Neuronal stem cell (in vitro differentiated cells): ENCODE measurements around the gene CGB1.

Experiments
- DNase-seq: peaks from one replicate; pipeline ENCODE4 v3.0.0-alpha.2; 2013; ENCODE audit warnings: low spot score
- H2AFZ ChIP-seq: one replicate; pipeline ENCODE4 v1.6.1; 2013; ENCODE audit warnings: mild to moderate bottlenecking, low read length, inconsistent platforms
- H2AK5ac ChIP-seq: 2 replicates; pipeline ENCODE4 v1.6.1; 2013; ENCODE audit warnings: low read depth, mild to moderate bottlenecking, inconsistent platforms, low read length, moderate library complexity, mixed read lengths
- H2BK120ac ChIP-seq: 2 replicates; pipeline ENCODE4 v1.6.1; 2013; ENCODE audit warnings: low read depth, mild to moderate bottlenecking, inconsistent platforms, low read length, moderate library complexity, mixed read lengths
- H2BK12ac ChIP-seq: one replicate; pipeline ENCODE4 v1.6.1; 2013; ENCODE audit warnings: low read length, inconsistent platforms
- H2BK15ac ChIP-seq: 2 replicates; pipeline ENCODE4 v1.6.1; 2013; ENCODE audit warnings: mild to moderate bottlenecking, low read length, inconsistent platforms, mixed read lengths
- H2BK5ac ChIP-seq: one replicate; pipeline ENCODE4 v1.6.1; 2013; ENCODE audit warnings: inconsistent platforms, mild to moderate bottlenecking, low read length, moderate library complexity
- H3K14ac ChIP-seq: one replicate; pipeline ENCODE4 v1.6.1; 2013; ENCODE audit warnings: low read length, inconsistent platforms
- H3K18ac ChIP-seq: 2 replicates; pipeline ENCODE4 v1.6.1; 2013; ENCODE audit warnings: low read length, inconsistent platforms
- H3K23ac ChIP-seq: 2 replicates; pipeline ENCODE4 v1.6.1; 2013; ENCODE audit warnings: low read depth, mild to moderate bottlenecking, mixed read lengths, low read length, inconsistent platforms; ENCODE audit not compliant: poor library complexity
- H3K27ac ChIP-seq: replicated peaks from 3 replicates; pipeline ENCODE4 v1.5.1; 2013; ENCODE audit warnings: low read length, inconsistent platforms
- H3K27me3 ChIP-seq, 3 experiments: 2 replicates each; pipeline ENCODE4 v1.6.1; 2013; ENCODE audit warnings: low read length in 3 of 3, mild to moderate bottlenecking in 2 of 3, inconsistent platforms in 1 of 3, low read depth in 1 of 3, mixed read lengths in 1 of 3, moderate library complexity in 1 of 3; ENCODE audit not compliant: control insufficient read depth in 3 of 3, insufficient read depth in 3 of 3
- H3K36me3 ChIP-seq, 2 donors: replicated peaks in 1 of 2; 2 replicates each; pipeline ENCODE4 v1.6.1; 2013; ENCODE audit warnings: low read length in 2 of 2; ENCODE audit not compliant: control insufficient read depth in 2 of 2, insufficient read depth in 2 of 2
- H3K4ac ChIP-seq: 2 replicates; pipeline ENCODE4 v1.6.1; 2013; ENCODE audit warnings: inconsistent platforms, mild to moderate bottlenecking, low read length, moderate library complexity
- H3K4me1 ChIP-seq, 2 donors: 1 replicate in 1 of 2; 2 replicates in 1 of 2; pipeline ENCODE4 v1.6.1; 2013; ENCODE audit warnings: low read length in 2 of 2, low read depth in 1 of 2; ENCODE audit not compliant: control insufficient read depth in 2 of 2, insufficient read depth in 1 of 2
- H3K4me2 ChIP-seq: one replicate; pipeline ENCODE4 v1.6.1; 2013; ENCODE audit warnings: mild to moderate bottlenecking, low read length, inconsistent platforms; ENCODE audit not compliant: insufficient read depth, poor library complexity, severe bottlenecking
- H3K4me3 ChIP-seq, 2 donors: 2 replicates each; pipeline ENCODE4 v1.5.1; 2013; ENCODE audit warnings: low read length in 2 of 2, mild to moderate bottlenecking in 2 of 2, inconsistent platforms in 1 of 2, moderate library complexity in 1 of 2
- H3K79me1 ChIP-seq: one replicate; pipeline ENCODE4 v1.6.1; 2013; ENCODE audit warnings: low read depth, mild to moderate bottlenecking, inconsistent platforms, low read length, moderate library complexity
- H3K9ac ChIP-seq: one replicate; pipeline ENCODE4 v1.6.1; 2013; ENCODE audit warnings: mild to moderate bottlenecking, low read depth, low read length, inconsistent platforms; ENCODE audit not compliant: poor library complexity
- H3K9me3 ChIP-seq, 2 donors: replicated peaks in 1 of 2; 2 replicates each; pipeline versions ENCODE3 to v1.6.1; 2013; ENCODE audit warnings: low read length in 2 of 2, mild to moderate bottlenecking in 2 of 2, inconsistent platforms in 1 of 2, low read depth in 1 of 2, mixed read lengths in 1 of 2, moderate library complexity in 1 of 2; ENCODE audit not compliant: control insufficient read depth in 2 of 2, insufficient read depth in 1 of 2
- H4K8ac ChIP-seq: one replicate; pipeline ENCODE4 v1.6.1; 2013; ENCODE audit warnings: low read depth, mild to moderate bottlenecking, inconsistent platforms, low read length, moderate library complexity
- H4K91ac ChIP-seq: one replicate; pipeline ENCODE4 v1.6.1; 2013; ENCODE audit warnings: low read length, low read depth, mild to moderate bottlenecking, inconsistent platforms; ENCODE audit not compliant: poor library complexity
- WGBS, 2 donors: extraction: QIAGEN DNeasy Blood & Tissue Kit; methylation state at CpG; one replicate each; pipeline ENCODE4 v1.1.7; 2013; ENCODE audit warnings: missing lambda C conversion rate in 2 of 2, mixed read lengths in 1 of 2; ENCODE audit not compliant: insufficient read length in 2 of 2, insufficient replicate concordance in 1 of 2; ENCODE audit errors: extremely low coverage in 2 of 2; 5-methylcytosine and 5-hydroxymethylcytosine counted together

CGB1 gene

GRCh38 chr19:48991873-48992580, 44.7 kb downstream of the CGB1 start:
- peak overlapping the region; percentile 78 for H2AFZ ChIP-seq

GRCh38 chr19:48991011-48991609, 45.6 kb downstream of the CGB1 start:
- peak overlapping the region; percentile 72 for H3K9ac ChIP-seq
- no peak overlapping the region for H3K4me2 ChIP-seq
- DNase-seq, result no peak
- H3K9me3 ChIP-seq, result no peaks in the 10 kb centered on the region
- H3K36me3 ChIP-seq, result peaks cover 9 to 33% of the 10 kb centered on the region in 2 donors
- H3K23ac ChIP-seq, result peak overlapping the region; percentile 69
- H3K14ac ChIP-seq, result no peak overlapping the region
- no peak overlapping the region for H3K27ac ChIP-seq
- H2AFZ ChIP-seq, result no peak overlapping the region
- no peaks in the 10 kb centered on the region for H3K27me3 ChIP-seq
- H2BK15ac ChIP-seq, result no peak overlapping the region
- H3K18ac ChIP-seq, result no peak overlapping the region
- peaks cover 7 to 14% of the 10 kb centered on the region in 2 donors for H3K4me1 ChIP-seq
- no peak overlapping the region for H2BK5ac ChIP-seq
- no peak overlapping the region for H3K4ac ChIP-seq
- peaks cover 11% of the 10 kb centered on the region for H3K79me1 ChIP-seq
- peak overlapping the region; percentile 29 for H2AK5ac ChIP-seq
- WGBS, 2 donors, result no CpG with 5 or more reads among the region's 22 CpGs
- H4K91ac ChIP-seq, result no peak overlapping the region
- peak overlapping the region in 1 of 2 donors; percentile 60 for H3K4me3 ChIP-seq
- no peak overlapping the region for H2BK12ac ChIP-seq
- H4K8ac ChIP-seq, result no peak overlapping the region
- H2BK120ac ChIP-seq, result peak overlapping the region; percentile 50

More at GRCh38 chr19:48991873-48992580, 44.7 kb downstream of the CGB1 start:
- Histone ChIP-seq H2BK15ac (no peak overlapping the region), H3K79me1 (peaks cover 12% of the 10 kb centered on the region), H3K9ac (no peak overlapping the region), H2AK5ac (peak overlapping the region; percentile 29), H2BK12ac (no peak overlapping the region), H3K36me3 (peaks cover 9 to 26% of the 10 kb centered on the region in 2 donors), H3K23ac (no peak overlapping the region), H3K4me1 (peaks cover 7 to 14% of the 10 kb centered on the region in 2 donors), H3K4me3 (peak overlapping the region; percentile 60 to 85), H3K27me3 (no peaks in the 10 kb centered on the region), H3K4ac (no peak overlapping the region), H2BK5ac (no peak overlapping the region), H2BK120ac (no peak overlapping the region), H3K27ac (peak overlapping the region; percentile 52), H3K18ac (peak overlapping the region; percentile 21), H3K9me3 (no peaks in the 10 kb centered on the region), H3K14ac (no peak overlapping the region), H4K8ac (no peak overlapping the region), H3K4me2 (peak overlapping the region; percentile 65), H4K91ac (no peak overlapping the region)
- no peak for DNase-seq
- WGBS, 2 donors, result no CpG with 5 or more reads among the region's 8 CpGs

DNA sequence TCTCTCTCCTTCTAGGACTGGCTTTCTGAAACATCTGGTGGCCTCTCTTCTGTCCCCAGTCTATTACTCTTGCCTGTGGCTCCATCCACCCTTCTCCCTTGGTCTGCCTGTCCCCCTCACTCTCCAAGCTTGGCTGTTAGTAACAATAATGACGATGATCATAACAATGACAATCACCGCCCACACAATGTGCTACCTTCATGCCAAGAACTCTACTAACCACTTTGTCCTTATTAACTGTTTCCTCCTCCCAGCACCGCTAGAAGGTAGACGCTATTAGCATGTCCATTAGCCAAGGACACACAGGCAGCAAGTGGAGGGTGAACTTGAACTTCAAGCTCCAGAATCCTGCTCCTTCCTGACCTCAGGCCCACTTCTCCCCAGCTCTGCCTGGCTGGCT, 46.3 kb downstream of the CGB1 start:
- H3K4ac ChIP-seq, result no peak overlapping the region
- H3K18ac ChIP-seq, result no peak overlapping the region
- no CpG with 5 or more reads among the region's 4 CpGs for WGBS, 2 donors
- H3K27me3 ChIP-seq, result no peaks in the 10 kb centered on the region
- no peak for DNase-seq
- H2BK15ac ChIP-seq, result no peak overlapping the region
- no peak overlapping the region for H2AK5ac ChIP-seq
- H3K4me1 ChIP-seq, result peaks cover 7 to 14% of the 10 kb centered on the region in 2 donors
- no peak overlapping the region for H3K27ac ChIP-seq
- H3K4me3 ChIP-seq, result no peak overlapping the region
- H3K4me2 ChIP-seq, result no peak overlapping the region
- H4K91ac ChIP-seq, result no peak overlapping the region
- H4K8ac ChIP-seq, result no peak overlapping the region
- H2BK5ac ChIP-seq, result no peak overlapping the region
- H3K79me1 ChIP-seq, result peaks cover 11% of the 10 kb centered on the region
- no peaks in the 10 kb centered on the region for H3K9me3 ChIP-seq
- H3K14ac ChIP-seq, result no peak overlapping the region
- H2AFZ ChIP-seq, result no peak overlapping the region
- no peak overlapping the region for H2BK12ac ChIP-seq
- no peak overlapping the region for H3K23ac ChIP-seq
- H3K9ac ChIP-seq, result no peak overlapping the region
- H2BK120ac ChIP-seq, result no peak overlapping the region
- peaks cover 14 to 40% of the 10 kb centered on the region in 2 donors for H3K36me3 ChIP-seq

DNA sequence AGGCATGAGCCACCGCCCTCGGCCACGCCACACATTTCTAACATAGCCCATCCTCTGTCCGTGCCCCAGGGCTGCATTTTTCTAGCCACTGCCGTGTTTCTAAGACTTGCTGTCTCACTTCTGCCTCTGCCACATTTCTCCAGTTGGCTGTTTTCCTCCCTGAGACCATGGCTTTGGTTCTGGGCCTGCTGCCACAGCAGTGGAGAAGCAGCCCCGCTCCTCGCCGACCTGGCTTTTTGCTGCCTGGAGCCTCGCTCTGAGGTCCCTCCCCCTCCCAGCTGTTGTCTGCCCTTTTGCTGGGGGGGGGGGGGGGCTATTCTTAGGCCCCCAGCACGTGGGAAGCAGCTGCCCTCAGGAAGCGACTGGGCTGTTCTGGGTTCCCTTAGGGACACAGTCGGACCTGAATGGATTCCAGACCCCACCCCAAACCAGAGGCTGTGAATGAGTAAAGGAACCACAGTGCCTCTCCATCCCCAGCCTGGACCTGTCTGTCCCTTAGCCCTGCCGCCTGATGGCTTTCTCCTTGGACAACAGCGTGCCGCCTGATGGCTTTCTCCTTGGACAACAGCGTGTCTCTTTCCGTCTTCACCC, 46.9 kb downstream of the CGB1 start:
- DNase-seq, result no peak

More for the DNA sequence above, 46.9 kb downstream of the CGB1 start:
- Histone ChIP-seq H3K4me1 (peaks cover 5 to 11% of the 10 kb centered on the region in 2 donors), H3K27me3 (no peaks in the 10 kb centered on the region), H3K9me3 (no peaks in the 10 kb centered on the region), H3K4me3 (no peak overlapping the region), H2AFZ (no peak overlapping the region), H3K79me1 (peaks cover 11% of the 10 kb centered on the region), H2BK120ac (no peak overlapping the region), H4K91ac (no peak overlapping the region), H3K9ac (no peak overlapping the region), H2AK5ac (no peak overlapping the region), H4K8ac (no peak overlapping the region), H3K23ac (peak overlapping the region; percentile 26), H3K4me2 (no peak overlapping the region), H2BK5ac (no peak overlapping the region), H3K14ac (no peak overlapping the region), H3K36me3 (peaks cover 20 to 46% of the 10 kb centered on the region in 2 donors), H2BK15ac (no peak overlapping the region), H3K27ac (no peak overlapping the region), H3K4ac (no peak overlapping the region), H2BK12ac (no peak overlapping the region), H3K18ac (no peak overlapping the region)
- no CpG with 5 or more reads among the region's 17 CpGs for WGBS, 2 donors
